PFSK-1 (cell line): ENCODE results near the gene GPR37.

Experiments used
- FOXP2 ChIP-seq: optimal IDR thresholded peaks from 2 replicates; pipeline ENCODE3; 2011; ENCODE audit warnings: borderline replicate concordance, control low read depth, inconsistent platforms; ENCODE audit not compliant: insufficient read depth; ENCODE audit errors: extremely low read length, extremely low read depth
- POLR2AphosphoS5 ChIP-seq: IDR thresholded peaks from 2 replicates; pipeline ENCODE4 v1.6.1; 2012; ENCODE audit warnings: low read depth, mild to moderate bottlenecking, control low read depth, low read length, moderate library complexity
- REST ChIP-seq, 2 experiments: IDR thresholded peaks; 2 replicates each; pipeline versions ENCODE4 v1.6.1 to v1.8.0; 2011 to 2012; ENCODE audit warnings: low read depth in 2 of 2, low read length in 2 of 2, control low read depth in 1 of 2, inconsistent platforms in 1 of 2, mild to moderate bottlenecking in 1 of 2, moderate library complexity in 1 of 2; ENCODE audit not compliant: insufficient read depth in 1 of 2
- SIN3A ChIP-seq: IDR thresholded peaks from 2 replicates; pipeline ENCODE4 v1.6.1; 2012; ENCODE audit warnings: mild to moderate bottlenecking, low read length, moderate library complexity, borderline replicate concordance; ENCODE audit not compliant: insufficient read depth
- TAF1 ChIP-seq: IDR thresholded peaks from 2 replicates; pipeline ENCODE4 v1.6.1; 2012; ENCODE audit warnings: low read length, control low read depth, borderline replicate concordance; ENCODE audit not compliant: insufficient read depth

Gene GPR37

GRCh38 chr7:124712017-124712416 lies 53.6 kb downstream of the GPR37 start:
- no peak for TF ChIP-seq REST (IDR thresholded peaks at IDR 0.05; ENCODE audit: insufficient read depth in 1 of 2, low read depth in 2 of 2, low read length in 2 of 2)
- no peak for TF ChIP-seq POLR2AphosphoS5
- no peak for TF ChIP-seq TAF1
- TF ChIP-seq FOXP2 = no peak
- no peak for TF ChIP-seq SIN3A

- TF ChIP-seq POLR2AphosphoS5 (no peak), SIN3A (no peak), TAF1 (no peak), REST (IDR thresholded peaks at IDR 0.05; ENCODE audit: insufficient read depth in 1 of 2, low read depth in 2 of 2, low read length in 2 of 2) (no peak), FOXP2 (no peak)
These were observed 63.2 kb downstream of the GPR37 start for GRCh38 chr7:124702385-124702784.

GRCh38 chr7:124701955-124702354 lies 63.6 kb downstream of the GPR37 start:
- TF ChIP-seq POLR2AphosphoS5 (no peak), SIN3A (no peak), FOXP2 (no peak), TAF1 (no peak), REST (IDR thresholded peaks at IDR 0.05; ENCODE audit: insufficient read depth in 1 of 2, low read depth in 2 of 2, low read length in 2 of 2) (no peak)

GRCh38 chr7:124700655-124701054 lies 64.9 kb downstream of the GPR37 start:
- TF ChIP-seq POLR2AphosphoS5 = no peak

- TF ChIP-seq FOXP2 = no peak
- TF ChIP-seq TAF1 = no peak
- TF ChIP-seq POLR2AphosphoS5 = no peak
These were observed 66.6 kb downstream of the GPR37 start for GRCh38 chr7:124698964-124699363.

- TF ChIP-seq TAF1 (no peak), REST (IDR thresholded peaks at IDR 0.05; ENCODE audit: insufficient read depth in 1 of 2, low read depth in 2 of 2, low read length in 2 of 2) (no peak), POLR2AphosphoS5 (no peak), SIN3A (no peak), FOXP2 (no peak)
These were observed 67.8 kb downstream of the GPR37 start for GRCh38 chr7:124697746-124698145.
